Airway epithelial cell (primary cell): ENCODE measurements around the gene ZNF506. TPM values are rescaled to one million over a fixed set of nuclear protein-coding genes. Genes with fewer than 3 reads are reported as not detected.

Experiments used
- total RNA-seq: library from RNA; depleted of rRNA; stranded (reverse); fragments of >200 nt; gene quantifications from 2 replicates; pipeline ENCODE4 v1.2.3, GENCODE V29; 2015

The ZNF506 gene
- total RNA-seq = 10.8 and 12.4 TPM in 2 replicates

GRCh38 chr19:19821366-19821951 is at the start of gene ZNF506:
TSS of gene ZNF506 (minus strand) at chr19:19821750. CDS start at chr19:19821603, 147 bp downstream.

GRCh38 chr19:19865750-19866610 is 44.4 kb upstream of the ZNF506 start, which contains the start of gene ZNF253:
TSS of gene ZNF253 (plus strand) at chr19:19865882. CDS start at chr19:19865997, 115 bp downstream.

Other genes starting within 250 kb of the ZNF506 start
- gene PBX4, start 203.1 kb downstream of the ZNF506 start, total RNA-seq = 0.35 TPM in 1 of 2 replicates, not detected in the other
- 10.9 and 15.1 TPM in 2 replicates for gene LPAR2, start 193.5 kb downstream of the ZNF506 start, total RNA-seq
- gene GMIP, start 178.1 kb downstream of the ZNF506 start, total RNA-seq = 9.7 and 14.5 TPM in 2 replicates
- 111 and 113 TPM in 2 replicates for gene ATP13A1, start 158.1 kb downstream of the ZNF506 start, total RNA-seq
- gene ZNF101, start 152.9 kb downstream of the ZNF506 start, total RNA-seq = 2.7 and 5.1 TPM in 2 replicates
- 2.2 and 3.2 TPM in 2 replicates for gene ZNF14, start 88.6 kb downstream of the ZNF506 start, total RNA-seq
- 2.3 and 2.7 TPM in 2 replicates for gene ZNF253, start 44.1 kb upstream of the ZNF506 start, total RNA-seq
- gene ZNF93, start 79.2 kb upstream of the ZNF506 start, total RNA-seq = 2.2 and 3.2 TPM in 2 replicates
- gene ZNF682, start 217.8 kb upstream of the ZNF506 start, total RNA-seq = 1.3 and 9.0 TPM in 2 replicates